HepG2 (cell line): ENCODE data around the gene CCDC33. TPM values are rescaled to one million over a fixed set of nuclear protein-coding genes. Genes with fewer than 3 reads are reported as not detected.

Experiments used
- ATAC-seq: fragments of 200-7000 bp; cut with Tn5 transposase; 3 replicates; pipeline ENCODE4 v1.9.1; 2020; ENCODE audit warnings: mild to moderate bottlenecking, moderate library complexity
- BruUV-seq: library from RNA; stranded (reverse); fragments of 400-500 nt; replicated peaks from 2 replicates; lab custom pipeline; 2021; lab: Mats Ljungman, UMichigan
- CTCF ChIA-PET: fragments of 300-600 bp; formaldehyde crosslinking; extraction: SDS; loops from one replicate; lab custom pipeline; 2021; ENCODE audit warnings: low total read pairs, inconsistent platforms, low intra/inter-chr PET ratio; lab: Yijun Ruan, JAX
- POLR2A ChIA-PET: fragments of 350-600 bp; sonication (Branson Sonifier 250); formaldehyde crosslinking; loops from one replicate; lab custom pipeline; 2020; ENCODE audit warnings: antibody characterized with exemption, inconsistent platforms; lab: Yijun Ruan, JAX
- DNase-seq: peaks from one replicate; pipeline ENCODE4 v3.0.0-alpha.2; 2015; ENCODE audit warnings: low spot score
- FAIRE-seq: peaks from 3 replicates; lab custom pipeline; 2011; peaks lifted over from hg19 to GRCh38; lab: Jason Lieb, UNC
- H2AFZ ChIP-seq: one replicate; pipeline ENCODE4 v1.6.1; 2011; ENCODE audit warnings: low read length, inconsistent platforms
- H3K27ac ChIP-seq: fragments of 300-600 bp; 3 replicates; pipeline ENCODE4 v1.8.0; 2011; ENCODE audit warnings: mixed run types, mild to moderate bottlenecking, mixed read lengths, low read length, inconsistent platforms; ENCODE audit not compliant: insufficient read depth; ENCODE audit errors: extremely low read length
- H3K27me3 ChIP-seq, 2 experiments: fragments of 200-600 bp in 1 of 2; 2 replicates in 1 of 2; 3 replicates in 1 of 2; pipeline versions ENCODE4 v1.6.0 to v1.8.0; 2011; ENCODE audit warnings: low read length in 2 of 2, mild to moderate bottlenecking in 2 of 2, moderate library complexity in 2 of 2, inconsistent platforms in 1 of 2; ENCODE audit not compliant: insufficient read depth in 2 of 2, control insufficient read depth in 1 of 2
- H3K36me3 ChIP-seq, 2 experiments: fragments of 200-600 bp in 1 of 2; replicated peaks in 1 of 2; 2 replicates in 1 of 2; 3 replicates in 1 of 2; pipeline versions ENCODE4 v1.5.1 to v1.8.0; 2011; ENCODE audit warnings: low read length in 2 of 2, inconsistent platforms in 1 of 2; ENCODE audit not compliant: insufficient read depth in 2 of 2, control insufficient read depth in 1 of 2
- H3K4me1 ChIP-seq: 2 replicates; pipeline ENCODE4 v1.5.1; 2012; ENCODE audit warnings: low read length, inconsistent platforms; ENCODE audit not compliant: insufficient read depth
- H3K4me2 ChIP-seq: 2 replicates; pipeline ENCODE4 v1.6.0; 2011; ENCODE audit warnings: low read depth, low read length, inconsistent platforms
- H3K4me3 ChIP-seq, 3 experiments: fragments of 200-600 bp in 1 of 3; sonication (generic), shearing (Covaris generic) in 1 of 3; replicated peaks in 1 of 3; 2 replicates each; pipeline ENCODE4 v1.5.1; 2011 to 2016; ENCODE audit warnings: low read length in 3 of 3, inconsistent platforms in 2 of 3, low read depth in 2 of 3, mild to moderate bottlenecking in 2 of 3, control low read depth in 1 of 3, mixed read lengths in 1 of 3; ENCODE audit not compliant: insufficient read depth in 1 of 3
- H3K79me2 ChIP-seq: one replicate; pipeline ENCODE4 v1.6.1; 2011; ENCODE audit warnings: low read length, inconsistent platforms; ENCODE audit not compliant: insufficient read depth
- H3K9ac ChIP-seq: 2 replicates; pipeline ENCODE4 v1.6.0; 2011; ENCODE audit warnings: mild to moderate bottlenecking, low read depth, low read length, inconsistent platforms; ENCODE audit not compliant: insufficient read depth
- H3K9me3 ChIP-seq: 2 replicates; pipeline ENCODE4 v1.5.1; 2012; ENCODE audit warnings: mild to moderate bottlenecking, low read length
- H4K20me1 ChIP-seq: 2 replicates; pipeline ENCODE4 v1.6.0; 2011; ENCODE audit warnings: inconsistent platforms, mild to moderate bottlenecking, low read length, moderate library complexity; ENCODE audit not compliant: insufficient read depth
- CBX2 ChIP-seq, 2 experiments: fragments of 200-600 bp in 1 of 2; sonication (generic); formaldehyde crosslinking in 1 of 2; IDR thresholded peaks; 2 replicates each; pipeline versions ENCODE4 v1.7.0 to v1.8.1; 2018 to 2022; ENCODE audit warnings: low read depth in 2 of 2, low read length in 1 of 2, mild to moderate bottlenecking in 1 of 2, missing genetic modification reagents in 1 of 2
- FOXM1 ChIP-seq: sonication (generic); formaldehyde crosslinking; IDR thresholded peaks from 2 replicates; pipeline ENCODE4 v1.5.0; 2020; ENCODE audit warnings: missing genetic modification reagents
- MEF2D ChIP-seq: sonication (generic); formaldehyde crosslinking; IDR thresholded peaks from 2 replicates; pipeline ENCODE4 v1.5.1; 2020; ENCODE audit warnings: mild to moderate bottlenecking, missing genetic modification reagents
- MLX ChIP-seq: IDR thresholded peaks from 2 replicates; pipeline ENCODE4 v1.6.1; 2016
- NAIF1 ChIP-seq: sonication (generic); formaldehyde crosslinking; IDR thresholded peaks from 2 replicates; pipeline ENCODE4 v1.5.0; 2020; ENCODE audit warnings: mild to moderate bottlenecking, missing genetic modification reagents, borderline replicate concordance
- NCOA2 ChIP-seq: sonication (generic); formaldehyde crosslinking; IDR thresholded peaks from 2 replicates; pipeline ENCODE4 v1.8.0; 2022; ENCODE audit warnings: inconsistent platforms
- REXO4 ChIP-seq: sonication (generic); formaldehyde crosslinking; IDR thresholded peaks from 2 replicates; pipeline ENCODE4 v1.8.0; 2022; ENCODE audit warnings: missing genetic modification reagents, mild to moderate bottlenecking, borderline replicate concordance
- RFX1 ChIP-seq: fragments of 450-650 bp; IDR thresholded peaks from 2 replicates; pipeline ENCODE4 v1.6.1; 2017
- RFX5 ChIP-seq: IDR thresholded peaks from 2 replicates; pipeline ENCODE4 v1.6.1; 2011; ENCODE audit warnings: low read depth, low read length, improper control_type of control experiment
- RFXAP ChIP-seq: sonication (generic); formaldehyde crosslinking; IDR thresholded peaks from 2 replicates; pipeline ENCODE4 v1.4.0; 2020; ENCODE audit warnings: missing genetic modification reagents, borderline replicate concordance
- SRSF9 ChIP-seq: fragments of 200-400 bp; formaldehyde crosslinking; IDR thresholded peaks from 2 replicates; pipeline ENCODE4 v1.6.1; 2018; ENCODE audit warnings: borderline replicate concordance, mild to moderate bottlenecking, low read depth, low read length; ENCODE audit not compliant: insufficient read depth, poor library complexity, severe bottlenecking
- SYNCRIP ChIP-seq: fragments of 200-400 bp; formaldehyde crosslinking; IDR thresholded peaks from 2 replicates; pipeline ENCODE4 v1.6.1; 2018; ENCODE audit warnings: mild to moderate bottlenecking, low read depth, low read length; ENCODE audit not compliant: insufficient read depth
- ZNF17 ChIP-seq: sonication (generic); formaldehyde crosslinking; IDR thresholded peaks from 2 replicates; pipeline ENCODE4 v1.5.0; 2020; ENCODE audit warnings: mild to moderate bottlenecking, missing genetic modification reagents
- ZNF670 ChIP-seq: sonication (generic); formaldehyde crosslinking; IDR thresholded peaks from 2 replicates; pipeline ENCODE4 v1.8.0; 2022; ENCODE audit warnings: mild to moderate bottlenecking, missing genetic modification reagents, borderline replicate concordance
- WGBS: methylation state at CpG from one replicate; pipeline ENCODE4 v1.1.6; 2017; ENCODE audit warnings: low lambda C conversion rate; 5-methylcytosine and 5-hydroxymethylcytosine counted together
- in situ Hi-C: cut with HindIII; loops from 2 replicates; pipeline ENCODE4 v1.10.0; 2017; ENCODE audit warnings: low pct_unique_long_range_greater_than_20kb; ENCODE audit not compliant: extremely low pct_ligation_motif_present
- intact Hi-C: fragments of 100-400 bp; cut with micrococcal nuclease; formaldehyde crosslinking; loops from one replicate; pipeline ENCODE4 v1.10.0; 2022; ENCODE audit not compliant: unreplicated experiment
- polyA plus RNA-seq, 8 experiments: library from polyadenylated mRNA; depleted of rRNA in 3 of 8; stranded (reverse) in 7 of 8; unstranded in 1 of 8; fragments of >200 nt; fragmentation: Illumina TruSeq in 4 of 8; extraction: Trizol in 4 of 8; gene quantifications; 2 replicates each; pipeline versions ENCODE4 v1.2.1 to v1.2.3, GENCODE V29; 2011 to 2016; ENCODE audit warnings: low read depth in 4 of 8, missing spikeins in 1 of 8, mixed read lengths in 1 of 8; ENCODE audit not compliant: insufficient read depth in 1 of 8
- total RNA-seq, 5 experiments: library from RNA; depleted of rRNA; stranded (reverse); fragments of >200 nt; fragmentation: Illumina TruSeq; extraction: Trizol; gene quantifications; 2 replicates each; pipeline ENCODE4 v1.2.3, GENCODE V29; 2016; ENCODE audit warnings: low read depth in 1 of 5
- TF ChIP-seq, protein P1 (sequence below): sonication (generic); formaldehyde crosslinking; IDR thresholded peaks from 2 replicates; pipeline ENCODE4 v1.8.1; 2023; ENCODE audit warnings: missing genetic modification reagents, mild to moderate bottlenecking, borderline replicate concordance

Gene CCDC33
- total and polyA plus RNA-seq, 2 of the 13 experiments (the other 11 are each of a cell fraction or from before 2014, with no cell fraction given), result 0.30 TPM; not detected in 1

DNA sequence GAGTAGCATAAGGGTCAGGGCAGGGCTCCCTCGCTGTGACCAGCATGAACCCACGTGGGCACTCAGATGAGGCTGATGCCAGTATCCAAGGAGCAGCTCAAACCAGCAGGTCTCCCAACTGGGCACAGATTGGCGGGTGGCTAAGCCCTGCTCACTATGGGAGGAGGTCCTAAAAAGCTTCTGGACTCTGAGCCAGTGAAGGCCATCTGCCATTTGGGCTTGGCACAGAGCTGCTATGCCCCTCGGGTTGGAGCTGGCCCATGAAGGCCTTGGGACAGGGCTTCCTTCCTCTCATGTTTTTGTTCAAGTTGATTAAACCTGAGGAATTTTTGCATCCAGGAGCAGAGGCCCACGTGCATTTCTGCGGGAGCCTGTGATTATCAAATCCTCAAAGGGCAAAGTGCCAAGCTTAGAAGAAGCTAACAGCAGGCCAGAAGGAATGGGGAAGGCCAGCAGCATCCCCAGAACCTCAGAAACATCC is 29.3 kb upstream of the CCDC33 start:
- 0 out of 2 replicates have a peak, but pooled peaks cover 5% of the 10 kb centered on the region for H4K20me1 ChIP-seq
- POLR2A ChIA-PET, result no interaction called here

More for the DNA sequence above, 29.3 kb upstream of the CCDC33 start:
- CTCF ChIA-PET, result no interaction called here
- H3K36me3 ChIP-seq, result no peaks in the 10 kb centered on the region
- no peak overlapping the region for H3K4me3 ChIP-seq
- 16% methylated on average over 4 of the region's 6 CpGs for WGBS
- H3K79me2 ChIP-seq, result no peaks in the 10 kb centered on the region
- no TSS peak for BruUV-seq
- intact Hi-C loops (no loop called here), in situ Hi-C loops (no loop called here)
- TF ChIP-seq REXO4 (no peak), NCOA2 (CRISPR knock-in tag) (no peak), MLX (CRISPR knock-in tag) (no peak), SYNCRIP (no peak), ZNF17 (CRISPR knock-in tag) (no peak), CBX2 (IDR thresholded peaks at IDR 0.05; ENCODE audit: low read depth, low read length) (no peak), CBX2 (CRISPR knock-in tag; IDR thresholded peaks at IDR 0.05; ENCODE audit: low read depth) (no peak), FOXM1 (CRISPR knock-in tag) (no peak), SRSF9 (no peak), ZNF670 (no peak), RFX5 (no peak), RFX1 (no peak), RFXAP (CRISPR knock-in tag) (no peak), NAIF1 (CRISPR knock-in tag) (no peak), MEF2D (CRISPR knock-in tag) (no peak)
- TF ChIP-seq, protein P1, sequence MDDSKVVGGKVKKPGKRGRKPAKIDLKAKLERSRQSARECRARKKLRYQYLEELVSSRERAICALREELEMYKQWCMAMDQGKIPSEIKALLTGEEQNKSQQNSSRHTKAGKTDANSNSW (CRISPR knock-in tag), result no peak
- FAIRE-seq (no peak), DNase-seq (no peak), ATAC-seq (no peak)
- peaks cover 55% of the 10 kb centered on the region for H3K4me1 ChIP-seq
- H3K9ac ChIP-seq, result no peak overlapping the region
- H3K27ac ChIP-seq, result no peak overlapping the region
- H3K4me2 ChIP-seq, result no peak overlapping the region
- peaks cover 10 to 40% of the 10 kb centered on the region in 2 experiments for H3K27me3 ChIP-seq
- no peaks in the 10 kb centered on the region for H3K9me3 ChIP-seq
- no peak overlapping the region for H2AFZ ChIP-seq
